Islet precursor cell (in vitro differentiated cells): Measurements from ENCODE around the gene PHF21A.

ENCODE experiments used
- DNase-seq: peaks from one replicate; pipeline ENCODE4 v3.0.0-alpha.2; 2018

Gene PHF21A

DNA sequence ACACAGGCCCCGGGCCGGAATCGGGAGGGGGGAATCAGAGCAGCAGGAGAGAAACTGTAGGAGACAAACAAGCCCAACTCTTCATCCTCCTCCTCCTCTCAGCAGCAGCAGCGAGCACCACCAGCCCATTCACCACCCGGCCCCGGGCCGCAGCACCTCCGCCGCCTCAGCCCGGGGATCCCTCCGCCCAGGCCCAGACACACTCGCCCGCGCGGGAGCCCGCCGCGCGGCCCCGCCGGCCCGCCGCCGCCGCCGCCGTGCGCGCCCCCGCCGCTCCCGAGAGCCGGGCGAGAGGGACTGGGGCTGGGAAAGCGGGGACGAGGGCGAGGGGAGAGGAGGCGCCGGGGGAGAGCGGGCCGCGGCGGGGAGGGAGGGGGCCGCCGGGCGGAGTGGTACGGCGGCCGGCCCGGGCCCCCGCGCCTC is at the start of gene PHF21A:
PHF21A (minus strand) TSS at position 154 of the 423 bp plus-strand sequence. CDS start 37,235 bp downstream, outside the sequence.
- peak; percentile 96 for DNase-seq

DNA sequence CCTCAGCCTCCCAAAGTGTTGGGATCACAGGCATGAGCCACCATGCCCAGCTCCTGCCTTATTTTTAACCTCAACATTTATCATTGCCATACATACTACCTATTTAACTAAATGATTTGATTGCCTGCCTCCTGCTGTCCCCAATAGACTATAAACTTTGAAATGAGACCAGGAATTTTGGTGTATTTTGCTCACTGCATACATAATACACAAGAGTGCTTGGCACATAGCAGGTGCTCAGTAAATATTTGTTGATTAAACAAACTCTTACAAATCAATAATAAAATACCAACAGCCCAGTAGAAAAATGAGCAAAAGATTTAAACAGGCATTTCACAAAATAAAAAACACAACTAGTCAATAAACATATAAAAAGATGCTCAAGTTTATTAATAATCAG is 49.5 kb upstream of the PHF21A start:
- DNase-seq: no peak

GRCh38 chr11:46162700-46163099 is 41.4 kb upstream of the PHF21A start:
- no peak for DNase-seq

DNA sequence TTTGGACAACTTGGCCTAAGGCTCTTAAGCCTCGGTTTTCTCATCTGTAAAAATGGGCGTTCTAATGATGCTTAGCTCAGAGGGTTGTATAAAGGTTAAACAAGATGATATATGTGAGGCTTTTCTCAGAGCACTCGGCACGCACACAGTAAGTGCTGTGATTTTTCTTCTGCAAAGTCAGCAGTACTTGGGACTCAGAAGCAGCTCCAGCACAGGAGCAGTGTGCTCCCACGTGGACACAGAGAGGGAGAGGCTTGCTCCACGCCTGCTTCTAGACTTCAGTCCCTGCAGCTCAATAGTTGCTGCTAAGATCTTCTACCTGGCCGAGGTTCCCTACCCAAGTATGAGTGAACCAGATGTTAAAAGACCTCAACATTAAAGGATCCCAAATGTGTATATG is 39.9 kb upstream of the PHF21A start:
- DNase-seq: no peak

GRCh38 chr11:46160100-46160499 is 38.8 kb upstream of the PHF21A start:
- no peak for DNase-seq

- peak; percentile 65 for DNase-seq
Measured at GRCh38 chr11:46159680-46160079, 38.4 kb upstream of the PHF21A start.

- DNase-seq: no peak
Measured at GRCh38 chr11:46149826-46150225, 28.6 kb upstream of the PHF21A start.

GRCh38 chr11:46149342-46149741 is 28.1 kb upstream of the PHF21A start:
- DNase-seq: no peak

GRCh38 chr11:46144741-46145140 is 23.5 kb upstream of the PHF21A start:
- no peak for DNase-seq

GRCh38 chr11:46143049-46143806 is 22.0 kb upstream of the PHF21A start:
- no peak for DNase-seq

DNA sequence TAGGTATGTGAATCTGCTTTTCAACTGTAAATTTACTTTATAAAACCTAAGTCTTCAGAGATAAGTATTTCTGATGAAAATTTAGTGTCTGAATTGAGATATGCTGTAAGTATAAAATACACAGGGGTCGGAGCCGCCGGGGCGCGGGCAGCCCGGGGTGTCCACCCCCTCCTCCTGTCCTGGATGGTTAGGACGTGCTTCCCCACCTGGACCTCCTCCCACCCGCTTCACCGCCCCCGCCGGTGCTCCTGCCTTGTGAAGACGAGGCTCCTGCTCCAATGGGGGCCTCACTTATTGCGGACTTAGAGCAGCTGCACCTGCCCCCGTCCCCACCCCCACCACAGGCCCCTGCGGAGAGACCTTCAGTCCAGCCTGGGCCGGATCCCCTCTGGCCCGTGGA is 21.3 kb upstream of the PHF21A start:
- DNase-seq: no peak

DNA sequence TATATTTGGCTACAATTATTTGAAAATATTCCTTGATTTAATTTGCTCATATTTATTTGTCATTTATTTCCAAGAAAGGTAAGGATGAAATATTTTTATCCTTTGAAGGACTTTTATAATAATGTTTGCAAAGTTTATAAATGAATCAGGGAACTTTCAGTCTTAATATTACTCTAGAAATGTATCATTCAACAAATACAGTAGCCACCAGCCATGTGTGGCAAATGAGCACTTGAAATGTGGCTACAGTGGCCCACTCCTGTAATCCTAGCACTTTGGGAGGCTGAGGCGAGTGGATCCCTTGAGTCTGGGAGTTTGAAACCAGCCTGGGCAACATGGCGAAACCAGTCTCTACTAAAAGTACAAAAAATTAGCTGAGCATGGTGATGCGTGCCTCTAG is 20.3 kb upstream of the PHF21A start:
- DNase-seq: no peak

GRCh38 chr11:46134540-46134939 is 13.3 kb upstream of the PHF21A start:
- DNase-seq: peak; percentile 65

DNA sequence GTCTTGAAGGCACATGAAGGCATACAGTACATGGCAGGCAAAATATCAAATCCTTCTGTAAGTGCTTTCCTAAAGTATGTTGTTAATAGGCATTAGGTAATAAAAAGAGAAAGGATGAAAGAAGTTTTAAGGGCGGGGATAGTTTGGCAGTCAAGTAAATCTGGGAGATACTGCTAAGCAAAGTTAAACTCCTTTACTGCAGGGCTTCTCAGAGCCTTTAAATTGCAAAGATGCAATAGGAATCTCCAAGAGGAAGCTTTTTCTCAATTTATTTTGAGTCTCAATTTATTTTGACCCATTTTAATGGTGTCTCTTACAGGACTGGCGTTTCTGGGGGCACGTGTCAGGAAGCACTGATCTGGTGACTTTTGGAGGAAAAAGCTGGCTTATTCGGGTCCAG is 12.8 kb upstream of the PHF21A start:
- no peak for DNase-seq

DNA sequence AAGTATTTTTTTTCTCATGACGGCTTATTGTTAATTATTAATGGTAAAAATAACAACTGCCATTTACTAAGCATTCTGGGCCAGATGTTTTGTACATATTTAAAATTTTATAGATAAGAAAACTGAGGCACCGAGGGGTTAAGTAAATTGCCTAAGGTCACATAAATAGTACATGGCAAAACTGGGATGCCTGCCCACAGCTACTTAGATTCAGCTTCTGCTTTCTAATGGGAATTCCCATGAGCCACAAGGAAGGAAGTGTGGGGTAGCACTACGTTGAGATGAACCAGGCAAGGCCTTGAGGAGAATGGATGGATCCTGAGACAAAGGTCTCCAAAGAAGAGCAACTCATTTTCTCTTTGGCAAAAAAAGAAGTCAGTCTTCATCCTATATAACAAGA is 11.9 kb upstream of the PHF21A start:
- DNase-seq: no peak

- DNase-seq: no peak
Measured at GRCh38 chr11:46130286-46130940, 9.2 kb upstream of the PHF21A start.

- no peak for DNase-seq
Measured at GRCh38 chr11:46129133-46129532, 7.9 kb upstream of the PHF21A start.

DNA sequence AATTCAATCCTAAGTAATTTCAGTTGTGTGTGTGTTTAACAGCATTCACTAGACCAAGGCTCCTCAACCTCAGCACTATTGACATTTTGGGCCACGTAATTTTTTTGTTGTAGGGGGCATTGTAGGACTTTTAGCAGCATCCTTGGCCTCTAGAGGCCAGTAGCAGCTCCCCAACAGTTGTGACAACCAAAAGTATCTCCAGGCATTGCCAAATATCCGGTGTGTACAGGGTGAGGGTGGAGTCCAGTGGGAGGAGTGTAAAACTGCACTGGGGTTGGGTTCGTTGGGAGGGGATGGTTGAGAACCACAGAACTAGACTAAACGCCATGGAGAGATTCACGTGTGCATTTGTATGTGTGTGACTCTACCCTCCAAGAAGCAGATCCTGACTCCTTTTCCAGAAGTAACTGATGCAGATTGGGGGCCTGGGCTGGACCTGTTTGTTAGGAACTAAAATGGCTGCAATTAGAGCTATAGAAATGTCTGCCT is 5.9 kb upstream of the PHF21A start:
- peak; percentile 65 for DNase-seq

DNA sequence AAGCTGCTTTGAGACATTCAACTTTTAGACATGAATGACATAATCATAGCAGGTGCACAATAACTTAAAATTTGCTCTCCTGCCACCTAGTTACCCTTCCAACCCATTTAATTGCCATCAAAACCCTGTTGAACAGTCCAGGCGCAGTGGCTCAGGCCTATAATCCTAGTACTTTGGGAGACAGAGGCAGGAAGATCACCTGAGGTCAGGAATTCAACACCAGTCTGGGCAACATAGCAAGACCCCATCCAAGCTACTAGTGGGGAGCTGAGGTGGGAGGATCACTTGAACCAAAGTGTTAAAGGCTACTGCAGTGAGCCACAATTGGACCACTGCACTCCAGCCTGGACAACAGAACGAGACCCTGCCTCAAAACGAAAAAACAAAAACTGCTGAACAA is 4.0 kb upstream of the PHF21A start:
- no peak for DNase-seq

DNA sequence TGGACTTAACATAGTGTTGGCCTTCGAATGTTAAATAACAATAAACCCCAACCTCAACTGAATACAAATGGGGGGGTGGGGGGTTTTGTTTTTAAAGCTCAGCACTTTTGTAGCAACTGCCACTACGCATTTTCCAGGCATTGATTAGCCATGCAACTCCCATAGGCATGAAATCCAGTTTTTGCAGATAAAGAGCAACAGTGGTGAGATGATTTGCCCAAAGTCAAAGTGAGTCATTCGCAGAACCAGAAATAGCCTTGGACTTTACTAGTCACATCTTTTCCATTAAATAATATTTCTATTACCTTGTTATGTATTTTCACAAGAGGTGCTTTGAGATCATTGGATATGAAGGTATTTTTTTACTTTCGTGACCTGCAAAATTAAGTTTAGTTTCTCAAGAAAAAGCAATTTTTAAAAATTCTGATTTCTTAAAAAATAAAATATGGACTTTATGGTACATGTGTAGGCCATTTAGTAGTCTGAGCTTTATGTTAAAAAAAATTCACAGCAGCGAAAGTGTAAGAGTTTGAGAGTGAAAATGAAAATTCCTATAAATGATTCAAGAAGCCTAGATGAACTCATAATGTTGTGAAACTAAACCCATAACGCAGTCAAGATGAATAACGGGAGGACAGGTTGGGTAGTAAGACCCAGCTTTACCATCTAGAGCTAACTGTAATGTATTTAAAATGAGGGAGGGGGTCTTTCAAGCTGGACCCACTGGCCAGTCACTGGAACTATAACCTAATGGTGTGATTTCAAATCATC is 1.9 kb upstream of the PHF21A start:
- no peak for DNase-seq

- peak; percentile 85 for DNase-seq
Measured at GRCh38 chr11:46121724-46122477, 647 bp upstream of the PHF21A start.

GRCh38 chr11:46120346-46121300 is 631 bp downstream of the PHF21A start:
- DNase-seq: peak; percentile 87
